Neural progenitor cell (in vitro differentiated cells): Measurements from ENCODE around the gene CFAP58.

Source experiments
- CTCF ChIP-seq: fragments of 200-600 bp; sonication (generic); IDR thresholded peaks from 2 replicates; pipeline ENCODE4 v1.5.1; 2017; ENCODE audit warnings: antibody characterized with exemption, mild to moderate bottlenecking
- EZH2 ChIP-seq: fragments of 200-600 bp; sonication (generic); IDR thresholded peaks from 2 replicates; pipeline ENCODE4 v1.6.1; 2017; ENCODE audit warnings: antibody characterized with exemption, mild to moderate bottlenecking, moderate library complexity

GRCh38 chr10:104434601-104435000 lies 81.0 kb downstream of the CFAP58 start:
- TF ChIP-seq CTCF, result no peak
- no peak for TF ChIP-seq EZH2
